GM12875 (cell line): ENCODE data around the gene UCHL3.

Experiments used
- H3K4me3 ChIP-seq: one replicate; pipeline ENCODE4 v1.5.1; 2011; ENCODE audit warnings: low read depth, low read length, control low read depth
- CTCF ChIP-seq: IDR thresholded peaks from 2 replicates; pipeline ENCODE4 v1.5.1; 2011; ENCODE audit warnings: low read depth, mild to moderate bottlenecking, control low read depth, inconsistent platforms, low read length, moderate library complexity, borderline replicate concordance; ENCODE audit not compliant: insufficient read depth

UCHL3 gene

GRCh38 chr13:75648446-75648845 is 98.9 kb downstream of the UCHL3 start:
- no peak for TF ChIP-seq CTCF

GRCh38 chr13:75651013-75651412 is 101.4 kb downstream of the UCHL3 start:
- TF ChIP-seq CTCF: no peak
- H3K4me3 ChIP-seq: no peak overlapping the region

More at GRCh38 chr13:75648446-75648845, 98.9 kb downstream of the UCHL3 start:
- H3K4me3 ChIP-seq: no peak overlapping the region

GRCh38 chr13:75652726-75653125 is 103.1 kb downstream of the UCHL3 start:
- no peak overlapping the region for H3K4me3 ChIP-seq
- TF ChIP-seq CTCF: no peak
